ENCODE measurements around the gene RINL.

DNA sequence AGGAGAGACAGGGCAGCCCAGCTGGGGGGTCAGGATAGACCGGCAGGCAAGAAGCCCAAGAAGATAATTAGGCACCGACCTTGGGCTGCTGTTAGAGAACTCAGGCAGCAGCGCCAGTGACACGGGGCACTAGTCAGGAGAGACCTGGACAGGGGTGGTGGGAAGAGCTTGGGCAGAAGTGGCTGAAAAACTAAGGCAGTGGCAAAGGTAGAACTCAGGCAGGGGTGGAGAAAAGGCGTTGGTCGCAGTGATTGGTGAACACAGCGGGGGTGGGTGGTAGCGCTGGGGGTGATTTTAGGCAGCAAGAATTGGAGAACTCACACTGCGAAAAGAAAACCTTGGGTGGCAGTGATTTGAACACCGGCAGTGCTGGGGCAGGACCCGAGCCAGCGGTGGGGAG lies 29.6 kb upstream of the RINL start:
- TF ChIP-seq POLR2A (IDR thresholded peaks at IDR 0.05): no peak
- TF ChIP-seq, protein P1, sequence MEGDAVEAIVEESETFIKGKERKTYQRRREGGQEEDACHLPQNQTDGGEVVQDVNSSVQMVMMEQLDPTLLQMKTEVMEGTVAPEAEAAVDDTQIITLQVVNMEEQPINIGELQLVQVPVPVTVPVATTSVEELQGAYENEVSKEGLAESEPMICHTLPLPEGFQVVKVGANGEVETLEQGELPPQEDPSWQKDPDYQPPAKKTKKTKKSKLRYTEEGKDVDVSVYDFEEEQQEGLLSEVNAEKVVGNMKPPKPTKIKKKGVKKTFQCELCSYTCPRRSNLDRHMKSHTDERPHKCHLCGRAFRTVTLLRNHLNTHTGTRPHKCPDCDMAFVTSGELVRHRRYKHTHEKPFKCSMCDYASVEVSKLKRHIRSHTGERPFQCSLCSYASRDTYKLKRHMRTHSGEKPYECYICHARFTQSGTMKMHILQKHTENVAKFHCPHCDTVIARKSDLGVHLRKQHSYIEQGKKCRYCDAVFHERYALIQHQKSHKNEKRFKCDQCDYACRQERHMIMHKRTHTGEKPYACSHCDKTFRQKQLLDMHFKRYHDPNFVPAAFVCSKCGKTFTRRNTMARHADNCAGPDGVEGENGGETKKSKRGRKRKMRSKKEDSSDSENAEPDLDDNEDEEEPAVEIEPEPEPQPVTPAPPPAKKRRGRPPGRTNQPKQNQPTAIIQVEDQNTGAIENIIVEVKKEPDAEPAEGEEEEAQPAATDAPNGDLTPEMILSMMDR (IDR thresholded peaks at IDR 0.05): no peak

Data from ovary (tissue), 3 donors.